Airway epithelial cell (primary cell): ENCODE measurements around the gene COX5A. TPM values are rescaled to one million over a fixed set of nuclear protein-coding genes. Genes with fewer than 3 reads are reported as not detected.

Experiments
- total RNA-seq: library from RNA; depleted of rRNA; stranded (reverse); fragments of >200 nt; gene quantifications from 2 replicates; pipeline ENCODE4 v1.2.3, GENCODE V29; 2015

COX5A gene
- 188 and 227 TPM in 2 replicates for total RNA-seq

GRCh38 chr15:74937590-74938371 lies at the start of gene COX5A:
COX5A (minus strand) TSS chr15:74938073; CDS start chr15:74938014, 59 bp downstream.

DNA sequence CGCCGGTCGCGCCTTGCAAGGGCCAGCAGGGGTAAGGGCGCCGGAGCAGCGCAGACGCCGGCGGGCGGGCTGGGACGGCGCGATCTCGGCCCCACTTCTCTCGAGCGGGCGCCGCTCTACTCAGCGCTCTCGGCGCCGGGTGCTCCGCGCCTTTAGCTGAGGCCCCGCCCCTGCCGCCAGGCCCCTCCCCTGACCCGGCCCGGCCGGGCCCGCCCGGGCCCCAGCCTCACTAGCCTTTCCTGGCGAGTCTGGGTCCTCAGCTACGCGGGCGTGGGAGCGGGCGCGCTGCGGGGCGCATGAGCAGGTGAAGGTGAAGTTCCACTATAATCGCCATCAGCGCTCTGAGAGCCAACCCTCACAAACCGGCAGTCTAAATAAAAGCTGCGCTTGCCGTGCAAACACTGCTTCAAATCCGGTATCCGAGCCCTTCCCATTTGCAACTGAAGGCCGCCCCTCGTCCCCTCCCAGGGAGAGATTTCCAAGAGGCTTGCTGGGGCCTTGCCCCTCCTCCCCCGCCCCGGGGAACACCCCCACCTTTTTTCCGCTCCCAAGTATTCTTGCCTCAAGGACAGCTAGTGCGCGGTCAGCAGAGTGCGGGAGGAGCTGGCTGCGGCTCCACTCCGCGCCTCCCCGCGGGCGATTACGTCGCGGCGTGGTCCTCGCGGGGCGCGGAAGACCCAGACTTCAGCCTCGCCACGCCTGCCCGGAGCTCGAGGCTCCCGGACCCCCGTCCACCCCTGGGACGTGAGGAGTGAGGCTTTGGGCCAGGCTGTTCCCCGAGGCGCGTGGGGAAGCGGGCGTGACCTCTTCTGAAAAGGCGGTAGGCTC lies 19.0 kb upstream of the COX5A start, which contains the start of gene RPP25:
RPP25 (minus strand) TSS at position 125 of the 828 bp plus-strand sequence. CDS start 189 bp downstream, outside the sequence.

DNA sequence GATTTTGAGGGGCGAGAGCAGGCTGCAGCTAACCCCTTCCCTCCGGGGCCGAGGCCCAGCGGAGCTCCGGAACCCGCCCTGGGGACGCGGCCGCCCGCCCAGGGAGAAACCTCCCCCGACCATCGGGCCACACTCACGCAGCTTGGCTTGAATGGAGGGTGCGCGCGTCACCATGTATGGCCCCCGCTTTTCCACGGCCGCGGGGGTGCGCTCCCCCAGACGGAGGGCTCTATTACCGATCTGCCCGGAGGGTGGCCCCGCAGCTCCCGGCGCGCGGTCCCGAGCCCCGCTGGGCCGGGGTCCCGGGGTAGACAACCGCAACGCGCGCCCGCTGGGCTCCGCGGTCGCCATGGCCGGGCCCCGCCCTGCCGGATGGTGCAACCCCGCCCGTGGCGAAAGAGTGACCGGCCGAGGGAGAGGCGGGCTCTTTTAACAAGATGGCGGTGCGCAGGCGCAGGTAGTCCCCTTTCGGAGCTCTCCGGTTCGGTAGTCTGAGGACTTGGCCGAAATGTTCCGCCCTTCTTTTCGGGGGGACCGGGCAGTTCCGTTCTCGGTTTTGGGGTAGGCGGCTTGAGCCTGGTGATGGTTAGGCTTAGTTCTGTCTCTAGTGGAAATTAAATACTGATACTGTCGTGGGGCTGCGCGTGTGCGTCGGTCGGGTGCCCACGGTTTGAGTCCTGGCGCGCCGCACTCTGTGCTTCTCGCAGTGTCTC lies 31.3 kb downstream of the COX5A start, which contains the start of gene FAM219B:
FAM219B (minus strand) TSS at position 402 of the 713 bp plus-strand sequence; CDS start at position 351, 51 bp downstream.

GRCh38 chr15:74889883-74890664 lies 47.8 kb downstream of the COX5A start, which contains the start of gene MPI:
MPI (plus strand) TSS chr15:74890042; CDS start chr15:74890074, 32 bp downstream.

DNA sequence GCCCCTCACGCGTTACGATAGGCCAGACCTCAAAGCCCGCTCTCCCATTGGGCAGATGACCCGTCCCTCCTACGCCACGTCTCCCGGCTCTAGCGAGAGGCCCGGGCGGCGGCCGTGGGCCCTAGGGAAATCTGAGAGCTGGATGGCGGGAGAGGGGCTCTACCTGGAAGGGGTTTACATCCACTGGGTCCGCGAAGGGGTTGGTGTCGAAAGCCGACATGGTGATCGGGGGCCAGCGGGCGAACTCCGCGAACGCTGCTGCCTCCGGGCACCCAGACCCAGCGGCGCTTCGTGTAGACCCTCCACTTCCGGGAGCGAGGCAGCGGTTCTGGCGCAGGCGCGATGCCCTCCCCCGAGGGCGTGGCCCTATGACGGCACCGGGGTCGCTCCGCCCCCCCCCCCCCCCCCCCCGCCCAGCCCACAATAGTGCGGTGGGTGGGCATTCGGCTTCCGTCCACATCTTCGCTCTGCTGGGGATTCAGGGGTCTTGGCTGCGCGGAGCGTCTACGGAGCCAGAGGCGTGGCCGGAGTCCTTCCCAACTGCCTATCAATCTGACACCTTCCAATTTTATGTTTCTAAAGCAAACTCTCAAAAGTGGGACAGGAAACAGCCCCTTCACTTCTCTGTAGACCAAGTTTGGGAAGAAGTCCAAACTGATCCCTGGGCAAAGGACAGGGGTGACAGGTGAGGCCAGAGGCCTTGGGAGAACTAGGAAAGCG lies 64.7 kb downstream of the COX5A start, which contains the start of gene SCAMP2:
SCAMP2 (minus strand) TSS at position 330 of the 720 bp plus-strand sequence; CDS start at position 220, 110 bp downstream.

Other genes starting within 250 kb of the COX5A start
- 8.1 and 15.2 TPM in 2 replicates for gene EDC3, start 242.0 kb downstream of the COX5A start, total RNA-seq
- 8.0 and 10.3 TPM in 2 replicates for gene CYP1A1, start 212.5 kb downstream of the COX5A start, total RNA-seq
- gene CYP1A2, start 189.2 kb downstream of the COX5A start, total RNA-seq = not detected in 2 replicates
- 22.9 and 41.9 TPM in 2 replicates for gene CSK, start 156.0 kb downstream of the COX5A start, total RNA-seq
- not detected in 2 replicates for gene LMAN1L, start 125.2 kb downstream of the COX5A start, total RNA-seq
- gene CPLX3, start 111.4 kb downstream of the COX5A start, total RNA-seq = not detected in 2 replicates
- gene ULK3, start 94.9 kb downstream of the COX5A start, total RNA-seq = 25.1 and 25.2 TPM in 2 replicates
- gene SCAMP2, start 64.7 kb downstream of the COX5A start, total RNA-seq = 50.1 and 89.9 TPM in 2 replicates
- gene MPI, start 48.0 kb downstream of the COX5A start, total RNA-seq = 77.2 and 84.7 TPM in 2 replicates
- gene FAM219B, start 31.2 kb downstream of the COX5A start, total RNA-seq = 25.5 and 26.7 TPM in 2 replicates
- 4.7 and 5.7 TPM in 2 replicates for gene RPP25, start 18.7 kb upstream of the COX5A start, total RNA-seq
- gene SCAMP5, start 57.5 kb upstream of the COX5A start, total RNA-seq = 1.9 and 4.7 TPM in 2 replicates
- gene PPCDC, start 85.5 kb upstream of the COX5A start, total RNA-seq = 36.6 and 42.9 TPM in 2 replicates